GM19193 (cell line): ENCODE data around the gene PSMC6.
A peak's percentile ranks its signal among the peaks of the same experiment; 100 is the strongest.

Source experiments
- POLR2A ChIP-seq: IDR thresholded peaks from 4 replicates; pipeline ENCODE4 v1.6.1; 2011; ENCODE audit not compliant: insufficient read depth, insufficient read length; ENCODE audit errors: extremely low read depth

The PSMC6 gene

GRCh38 chr14:52706724-52707706 lies at the start of gene PSMC6:
TSS of gene PSMC6 (plus strand) at chr14:52707200. CDS start at chr14:52707220, 20 bp downstream.
- peak; percentile 87 for TF ChIP-seq POLR2A

GRCh38 chr14:52660325-52660724 lies 46.7 kb upstream of the PSMC6 start:
- no peak for TF ChIP-seq POLR2A

GRCh38 chr14:52660832-52661231 lies 46.2 kb upstream of the PSMC6 start:
- TF ChIP-seq POLR2A: no peak

- TF ChIP-seq POLR2A: no peak
Observed at GRCh38 chr14:52661314-52661713, 45.7 kb upstream of the PSMC6 start.

- no peak for TF ChIP-seq POLR2A
Observed at GRCh38 chr14:52663850-52664249, 43.1 kb upstream of the PSMC6 start.

- no peak for TF ChIP-seq POLR2A
Observed at GRCh38 chr14:52678591-52678990, 28.4 kb upstream of the PSMC6 start.

GRCh38 chr14:52683985-52684520 lies 22.9 kb upstream of the PSMC6 start:
- TF ChIP-seq POLR2A: no peak

- no peak for TF ChIP-seq POLR2A
Observed at GRCh38 chr14:52686176-52686575, 20.8 kb upstream of the PSMC6 start.

- no peak for TF ChIP-seq POLR2A
Observed at GRCh38 chr14:52690983-52691760, 15.8 kb upstream of the PSMC6 start.

GRCh38 chr14:52692248-52692962 lies 14.6 kb upstream of the PSMC6 start:
- no peak for TF ChIP-seq POLR2A

GRCh38 chr14:52693036-52693435 lies 14.0 kb upstream of the PSMC6 start:
- TF ChIP-seq POLR2A: no peak

- no peak for TF ChIP-seq POLR2A
Observed at GRCh38 chr14:52693532-52693931, 13.5 kb upstream of the PSMC6 start.

- no peak for TF ChIP-seq POLR2A
Observed at GRCh38 chr14:52694761-52695480, 12.1 kb upstream of the PSMC6 start.

GRCh38 chr14:52695481-52696091 lies 11.4 kb upstream of the PSMC6 start, which contains the start of gene ERO1A:
TSS of gene ERO1A (minus strand) at chr14:52695558. CDS start at chr14:52695481, 77 bp downstream.
- peak; percentile 55 for TF ChIP-seq POLR2A

- TF ChIP-seq POLR2A: no peak
Observed at GRCh38 chr14:52700701-52701172, 6.3 kb upstream of the PSMC6 start.
